Epithelial cell of proximal tubule (primary cell): Measurements from ENCODE around the gene SLC24A5. TPM values are rescaled to one million over a fixed set of nuclear protein-coding genes. Genes with fewer than 3 reads are reported as not detected.

ENCODE experiments used
- DNase-seq: peaks from one replicate; pipeline ENCODE4 v3.0.0-alpha.2; 2011; ENCODE audit warnings: low read depth
- H3K4me3 ChIP-seq: 2 replicates; pipeline ENCODE4 v1.5.1; 2011; ENCODE audit warnings: low read depth, mild to moderate bottlenecking, low read length
- CTCF ChIP-seq: conservative IDR thresholded peaks from 2 replicates; pipeline ENCODE4 v1.5.1; 2012; ENCODE audit warnings: low read depth, mild to moderate bottlenecking, low read length
- total RNA-seq: library from RNA; depleted of rRNA; stranded (reverse); fragments of >200 nt; gene quantifications from 2 replicates; pipeline ENCODE4 v1.2.3, GENCODE V29; 2015

SLC24A5 gene
- total RNA-seq, 1 donor from 2014 or later = not detected

- H3K4me3 ChIP-seq = peak within 1 kb of the TSS; percentile 71
- TF ChIP-seq CTCF = no peak
- DNase-seq = no peak
These were observed 57.2 kb downstream of the SLC24A5 start, which contains the start of gene MYEF2 for GRCh38 chr15:48177766-48178647. Gene MYEF2 (minus strand): TSS chr15:48178295. CDS start chr15:48178237, 58 bp downstream.

- no peak for DNase-seq
- H3K4me3 ChIP-seq = peak overlapping the region; percentile 71
- no peak for TF ChIP-seq CTCF
These were observed 57.8 kb downstream of the SLC24A5 start for GRCh38 chr15:48178648-48178931.

- DNase-seq = no peak
- H3K4me3 ChIP-seq = no peak overlapping the region
- TF ChIP-seq CTCF = no peak
These were observed 62.0 kb downstream of the SLC24A5 start for GRCh38 chr15:48182749-48183148.

- TF ChIP-seq CTCF = no peak
- H3K4me3 ChIP-seq = no peak overlapping the region
- DNase-seq = no peak
These were observed 64.7 kb downstream of the SLC24A5 start for GRCh38 chr15:48185529-48185928.

- no peak overlapping the region for H3K4me3 ChIP-seq
- no peak for TF ChIP-seq CTCF
- DNase-seq = no peak
These were observed 65.5 kb downstream of the SLC24A5 start for GRCh38 chr15:48186271-48186670.

- H3K4me3 ChIP-seq = peak overlapping the region; percentile 37
- no peak for DNase-seq
- no peak for TF ChIP-seq CTCF
These were observed 70.3 kb downstream of the SLC24A5 start for GRCh38 chr15:48190932-48191573.
